Measurements from ENCODE around the gene PLCB4.

DNA sequence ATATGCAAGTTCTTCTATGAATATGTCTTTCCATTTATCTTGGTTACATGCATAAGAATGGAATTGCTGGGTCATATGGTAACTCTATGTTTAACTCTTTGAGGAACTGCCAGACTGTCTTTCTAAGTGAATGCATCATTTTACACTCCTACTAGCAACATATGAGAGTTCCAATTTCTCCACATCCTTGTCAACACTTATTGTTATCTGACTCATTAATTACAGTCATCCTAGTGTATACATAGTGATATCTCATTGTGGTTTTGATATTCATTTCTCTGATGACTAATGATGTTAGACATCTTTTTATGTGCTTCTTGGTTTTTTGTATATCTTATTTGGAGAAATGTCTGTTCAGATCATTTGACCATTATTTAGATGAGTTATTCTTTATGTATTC, 348.8 kb downstream of the PLCB4 start:
- TF ChIP-seq CTCF (IDR thresholded peaks at IDR 0.05) (no peak), POLR2A (IDR thresholded peaks at IDR 0.05) (no peak), EP300 (IDR thresholded peaks at IDR 0.05) (no peak), POLR2AphosphoS5 (IDR thresholded peaks at IDR 0.05) (no peak)
